Hepatocyte (in vitro differentiated cells): ENCODE measurements around the gene CDC42BPB.

Experiments used
- EZH2 ChIP-seq: fragments of 200-600 bp; sonication (generic); IDR thresholded peaks from 2 replicates; pipeline ENCODE4 v1.6.1; 2016; ENCODE audit warnings: antibody characterized with exemption, mild to moderate bottlenecking, borderline replicate concordance
- TF ChIP-seq, protein P1 (sequence below): fragments of 200-600 bp; sonication (generic); IDR thresholded peaks from 2 replicates; pipeline ENCODE4 v1.5.1; 2016; ENCODE audit warnings: antibody characterized with exemption, mild to moderate bottlenecking; ENCODE audit not compliant: poor library complexity

DNA sequence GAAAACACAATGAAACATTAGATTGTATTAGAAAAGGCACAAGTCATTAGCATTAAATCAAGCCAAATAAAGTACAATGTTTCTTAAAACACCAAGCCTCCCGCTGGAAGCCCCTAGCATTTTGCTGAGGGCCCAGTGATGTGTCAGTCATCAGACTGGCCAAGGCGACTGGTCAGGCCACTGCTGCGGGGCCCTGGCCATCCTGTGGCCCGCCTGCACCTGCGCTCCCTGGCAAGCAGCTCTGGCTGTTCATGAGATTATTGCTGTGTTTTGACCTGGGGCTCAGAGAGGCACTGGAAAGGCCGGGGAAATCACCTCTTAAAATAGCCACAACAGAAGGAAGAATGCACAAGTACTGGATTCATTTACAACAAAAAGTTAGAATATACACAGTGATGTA is 159.1 kb downstream of the CDC42BPB start:
- no peak for TF ChIP-seq EZH2
- TF ChIP-seq, protein P1, sequence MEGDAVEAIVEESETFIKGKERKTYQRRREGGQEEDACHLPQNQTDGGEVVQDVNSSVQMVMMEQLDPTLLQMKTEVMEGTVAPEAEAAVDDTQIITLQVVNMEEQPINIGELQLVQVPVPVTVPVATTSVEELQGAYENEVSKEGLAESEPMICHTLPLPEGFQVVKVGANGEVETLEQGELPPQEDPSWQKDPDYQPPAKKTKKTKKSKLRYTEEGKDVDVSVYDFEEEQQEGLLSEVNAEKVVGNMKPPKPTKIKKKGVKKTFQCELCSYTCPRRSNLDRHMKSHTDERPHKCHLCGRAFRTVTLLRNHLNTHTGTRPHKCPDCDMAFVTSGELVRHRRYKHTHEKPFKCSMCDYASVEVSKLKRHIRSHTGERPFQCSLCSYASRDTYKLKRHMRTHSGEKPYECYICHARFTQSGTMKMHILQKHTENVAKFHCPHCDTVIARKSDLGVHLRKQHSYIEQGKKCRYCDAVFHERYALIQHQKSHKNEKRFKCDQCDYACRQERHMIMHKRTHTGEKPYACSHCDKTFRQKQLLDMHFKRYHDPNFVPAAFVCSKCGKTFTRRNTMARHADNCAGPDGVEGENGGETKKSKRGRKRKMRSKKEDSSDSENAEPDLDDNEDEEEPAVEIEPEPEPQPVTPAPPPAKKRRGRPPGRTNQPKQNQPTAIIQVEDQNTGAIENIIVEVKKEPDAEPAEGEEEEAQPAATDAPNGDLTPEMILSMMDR, result no peak
